Endothelial cell of hepatic sinusoid (primary cell): ENCODE measurements around the gene WARS2.
"Not testable (repeated sequence)": the region's sequence is repeated elsewhere in the genome, so short reads cannot be mapped to it uniquely, and the experiment has no call there.

Source experiments
- in situ Hi-C: cut with HindIII; loops from 2 replicates; pipeline ENCODE4 v1.10.0; 2017; ENCODE audit warnings: low sequenced_read_pairs

The WARS2 gene

DNA sequence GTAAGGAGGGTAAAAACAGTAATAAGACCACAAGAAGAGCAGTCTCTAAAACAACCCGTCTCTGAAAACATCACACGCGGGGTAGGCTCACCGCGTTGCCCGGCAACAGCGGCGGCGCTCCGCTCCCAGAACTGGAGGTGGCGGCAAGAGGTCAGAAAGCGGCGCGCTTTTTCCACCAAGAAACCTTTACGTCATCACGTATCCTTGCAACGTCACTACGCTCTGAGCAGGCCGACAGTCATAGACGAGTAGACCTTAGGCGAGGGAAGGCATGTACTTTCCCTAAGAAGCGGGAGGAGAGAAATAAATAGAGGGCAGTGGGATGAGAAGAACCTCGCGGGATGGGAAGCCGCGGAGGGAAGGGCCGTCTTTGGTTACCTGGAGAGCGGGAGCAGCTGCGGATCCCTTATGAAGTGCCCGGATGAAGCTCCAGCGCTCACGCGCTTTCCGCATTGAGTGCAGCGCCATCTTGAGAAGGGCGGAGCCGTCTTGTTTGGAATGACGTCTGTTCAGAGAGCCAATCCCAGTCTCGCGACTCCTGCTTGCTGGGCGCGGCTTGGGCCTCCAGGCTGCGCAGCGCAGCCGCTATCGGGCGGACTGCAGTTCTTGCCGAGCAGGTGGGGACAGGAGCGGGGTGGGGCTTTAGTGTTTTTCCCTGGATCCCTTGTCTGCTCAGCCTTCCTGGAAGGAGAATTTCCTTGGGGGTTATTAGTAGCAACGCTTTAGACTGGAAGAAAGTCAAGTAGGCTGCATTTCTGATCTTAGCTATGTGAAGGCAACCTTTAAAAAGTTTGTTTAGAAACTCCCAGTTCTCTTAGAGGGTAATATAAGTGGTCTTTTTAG lies at the start of gene WARS2:
WARS2 (minus strand) TSS at position 477 of the 843 bp plus-strand sequence; CDS start at position 468, 9 bp downstream.
- in situ Hi-C loops = no loop called here

DNA sequence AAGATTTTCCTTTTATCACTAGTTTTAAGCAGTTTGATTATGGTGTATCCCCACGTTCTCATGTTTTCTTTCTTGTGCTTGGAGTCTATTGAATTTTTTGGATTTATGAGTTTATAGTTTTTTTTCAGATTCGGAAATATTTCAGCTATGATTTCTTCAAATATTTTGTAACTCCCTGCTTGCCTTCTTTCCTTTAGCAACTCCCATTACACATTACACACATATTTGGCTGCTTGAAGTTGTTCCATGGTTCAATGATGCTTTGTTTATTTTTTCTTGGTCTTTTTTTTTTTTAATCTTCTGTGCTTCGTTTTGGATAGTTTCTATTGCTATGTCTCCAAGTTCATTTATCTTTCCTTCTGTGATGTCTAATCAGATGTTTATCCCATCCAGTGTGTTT lies 48.5 kb upstream of the WARS2 start:
- in situ Hi-C loops = no loop called here

DNA sequence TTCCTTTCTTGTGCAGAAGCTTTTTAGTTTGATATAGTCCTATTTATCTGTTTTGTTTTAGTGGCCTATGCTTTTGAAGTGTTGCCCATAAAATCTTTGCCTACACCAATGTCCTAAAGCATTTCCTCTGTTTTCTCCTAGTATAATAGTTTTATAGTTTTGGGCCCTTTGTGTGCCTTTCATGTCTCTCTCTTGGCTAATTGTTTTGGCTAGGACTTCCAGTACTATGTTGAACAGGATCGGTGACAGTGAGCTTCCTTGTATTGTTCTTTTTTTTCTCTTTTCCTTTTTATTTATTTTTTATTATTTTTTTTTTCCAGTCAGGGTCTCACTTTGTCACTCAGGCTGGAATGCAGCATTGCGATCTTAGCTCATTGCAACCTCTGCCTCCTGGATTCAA lies 47.0 kb upstream of the WARS2 start:
- in situ Hi-C loops = no loop called here

DNA sequence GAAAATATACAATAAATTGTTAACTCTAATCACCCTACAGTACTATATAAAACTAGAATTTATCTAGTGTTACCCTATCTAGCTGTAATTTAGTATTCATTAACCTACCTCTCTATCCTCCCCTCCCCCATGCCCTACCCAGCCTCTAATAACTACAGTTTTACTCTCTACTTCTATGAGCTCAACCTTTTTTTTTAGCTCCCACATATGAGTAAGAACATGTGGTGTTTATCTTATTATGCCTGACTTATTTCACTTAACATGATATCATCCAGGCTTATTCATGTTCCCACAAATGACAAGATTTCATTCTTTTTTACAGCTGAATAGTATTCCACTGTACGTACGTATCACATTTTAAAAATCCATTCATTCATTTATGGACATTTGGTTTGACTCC lies 46.0 kb upstream of the WARS2 start:
- in situ Hi-C loops = no loop called here

DNA sequence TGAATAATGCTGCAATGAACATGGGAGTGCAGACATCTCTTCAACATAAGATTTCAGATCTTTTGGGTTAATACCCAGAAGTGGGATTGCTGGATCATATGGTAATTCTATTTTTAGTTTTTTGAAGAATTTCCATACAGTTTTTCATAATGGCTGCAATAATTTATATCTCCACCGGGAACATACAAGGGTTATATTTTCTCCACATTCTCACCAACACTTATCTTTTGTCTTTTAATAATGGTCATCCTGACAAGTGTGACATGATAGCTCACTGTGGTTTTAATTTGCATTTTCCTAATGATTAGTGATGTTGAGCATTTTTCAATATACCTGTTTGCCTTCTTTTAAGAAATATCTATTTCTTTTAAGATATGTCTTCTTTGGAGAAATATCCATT lies 44.5 kb upstream of the WARS2 start:
- in situ Hi-C loops = no loop called here

DNA sequence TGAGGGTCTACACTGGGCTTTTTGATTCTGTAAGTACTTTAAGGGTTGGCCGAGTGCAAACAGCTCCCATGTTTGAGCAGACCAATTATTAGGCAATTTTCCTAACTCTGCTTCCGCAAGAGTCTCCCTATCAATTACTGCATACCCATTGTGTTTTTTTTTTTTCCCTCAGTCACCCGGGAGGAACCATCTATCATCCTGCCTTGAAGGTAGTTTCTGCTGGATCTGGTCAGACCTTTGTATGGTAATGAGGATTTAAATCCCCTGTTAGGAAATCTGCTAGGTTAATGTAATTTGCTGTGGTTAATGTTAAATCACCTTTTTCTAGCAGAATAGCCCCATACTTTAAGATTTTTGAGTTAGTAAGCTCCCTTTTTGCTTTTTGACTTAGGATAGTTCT lies 40.8 kb upstream of the WARS2 start:
- in situ Hi-C loops = no loop called here

DNA sequence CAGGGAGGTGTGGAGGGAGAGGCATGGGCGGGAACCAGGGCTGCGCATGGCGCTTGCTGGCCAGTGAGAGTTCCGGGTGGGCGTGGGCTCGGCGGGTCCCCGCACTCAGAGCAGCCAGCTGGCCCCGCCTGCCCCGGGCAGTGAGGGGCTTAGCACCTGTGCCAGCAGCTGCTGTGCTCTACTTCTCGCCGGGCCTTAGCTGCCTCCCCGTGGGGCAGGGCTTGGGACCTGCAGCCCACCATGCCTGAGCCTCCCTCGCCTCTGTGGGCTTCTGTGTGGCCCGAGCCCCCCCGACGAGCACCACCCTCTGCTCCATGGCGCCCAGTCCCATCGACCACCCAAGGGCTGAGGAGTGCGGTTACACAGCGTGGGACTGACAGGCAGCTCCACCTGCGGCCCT lies 38.6 kb upstream of the WARS2 start:
- in situ Hi-C loops = no loop called here

DNA sequence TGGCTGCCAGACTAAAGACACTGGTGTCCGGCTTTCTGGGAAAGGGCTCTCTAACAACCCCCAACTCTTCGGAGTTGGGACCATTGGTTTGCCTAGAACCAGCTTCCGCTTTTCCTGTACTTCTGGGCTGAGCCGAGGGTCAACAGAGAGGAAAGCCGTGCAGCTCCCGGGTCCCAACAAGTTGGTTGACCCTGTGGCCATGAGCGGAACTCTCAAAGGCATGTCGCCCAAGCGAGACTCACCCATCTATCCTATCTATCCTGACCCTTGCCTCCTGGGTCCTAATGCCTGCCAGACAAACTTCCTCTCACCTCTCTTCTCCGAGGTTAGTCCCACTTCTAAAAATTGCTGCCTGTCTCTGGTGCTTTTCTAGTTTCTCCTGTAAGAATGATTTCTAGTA lies 32.5 kb upstream of the WARS2 start:
- in situ Hi-C loops = not testable (repeated sequence)

DNA sequence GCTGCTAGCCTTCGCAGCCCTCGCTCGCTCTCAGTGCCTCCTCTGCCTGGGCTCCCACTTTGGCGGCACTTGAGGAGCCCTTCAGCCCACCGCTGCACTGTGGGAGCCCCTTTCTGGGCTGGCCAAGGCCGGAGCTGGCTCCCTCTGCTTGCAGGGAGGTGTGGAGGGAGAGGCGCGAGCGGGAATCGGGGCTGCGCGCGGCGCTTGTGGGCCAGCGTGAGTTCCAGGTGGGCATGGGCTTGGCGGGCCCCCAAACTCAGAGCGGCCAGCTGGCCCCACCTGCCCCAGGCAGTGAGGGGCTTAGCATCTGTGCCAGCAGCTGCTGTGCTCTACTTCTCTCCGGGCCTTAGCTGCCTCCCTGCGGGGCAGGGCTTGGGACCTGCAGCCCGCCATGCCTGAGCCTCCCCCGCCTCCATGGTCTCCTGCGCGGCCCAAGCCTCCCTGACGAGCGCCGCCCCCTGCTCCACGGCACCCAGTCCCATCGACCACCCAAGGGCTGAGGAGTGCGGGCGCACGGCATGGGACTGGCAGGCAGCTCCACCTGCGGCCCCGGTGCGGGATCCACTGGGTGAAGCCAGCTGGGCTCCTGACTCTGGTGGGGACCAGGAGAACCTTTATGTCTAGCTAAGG lies 31.0 kb upstream of the WARS2 start:
- in situ Hi-C loops = not testable (repeated sequence)

DNA sequence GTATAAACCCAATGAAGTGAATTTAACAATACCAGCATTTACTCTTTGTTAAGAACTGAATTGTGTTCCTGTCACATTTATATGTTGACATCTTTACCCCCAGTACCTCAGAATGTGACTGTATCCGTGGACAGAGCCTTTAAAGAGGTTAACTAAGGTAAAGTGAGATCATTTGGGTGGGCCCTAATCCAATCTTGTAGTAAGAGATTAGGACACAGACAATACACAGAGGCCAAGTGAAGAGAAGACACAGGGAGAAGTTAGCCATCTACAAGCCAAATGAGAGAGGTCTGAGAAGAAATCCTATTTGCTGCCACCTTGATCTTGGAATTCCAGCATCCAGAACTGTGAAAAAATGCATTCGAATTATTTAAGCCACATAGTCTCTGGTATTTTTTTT lies 22.9 kb upstream of the WARS2 start:
- in situ Hi-C loops = no loop called here

DNA sequence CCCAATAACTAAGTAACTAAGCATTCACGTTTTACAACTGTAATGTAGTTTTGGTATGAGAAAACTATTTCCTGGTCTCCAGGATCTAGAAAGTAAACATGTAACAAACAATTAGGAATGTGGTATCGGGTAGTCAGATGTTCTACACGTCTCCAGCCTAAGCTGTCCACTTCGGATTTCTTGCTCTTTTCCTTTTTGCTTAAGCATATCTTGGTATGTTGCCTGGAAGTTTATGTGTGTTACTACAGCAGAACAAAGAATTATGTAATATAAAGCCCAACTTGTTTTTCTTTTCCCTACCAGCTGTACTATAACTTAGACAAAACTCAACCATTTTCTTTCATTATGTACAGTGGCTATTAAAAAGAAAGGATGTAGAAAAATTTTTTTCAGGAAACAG lies 20.4 kb upstream of the WARS2 start:
- in situ Hi-C loops = no loop called here

DNA sequence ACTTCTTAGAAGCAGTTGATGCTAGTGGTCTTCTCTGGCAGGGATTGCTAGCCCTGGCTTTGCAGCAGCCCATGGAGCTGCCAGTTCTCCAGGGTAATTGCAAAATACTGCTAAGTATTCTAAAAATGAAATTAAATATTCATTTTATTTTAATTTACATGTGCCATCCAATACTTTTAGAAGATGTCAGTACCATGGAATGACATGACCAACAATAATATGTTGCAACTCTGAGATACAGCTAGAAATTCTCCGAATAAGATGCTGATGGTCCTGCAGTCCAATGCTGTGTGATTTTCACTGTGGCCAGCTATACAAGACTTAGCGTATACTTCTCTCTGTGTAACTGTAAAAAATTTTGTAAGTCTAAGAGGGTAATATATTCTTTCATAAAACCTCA lies 20.0 kb upstream of the WARS2 start:
- in situ Hi-C loops = no loop called here

DNA sequence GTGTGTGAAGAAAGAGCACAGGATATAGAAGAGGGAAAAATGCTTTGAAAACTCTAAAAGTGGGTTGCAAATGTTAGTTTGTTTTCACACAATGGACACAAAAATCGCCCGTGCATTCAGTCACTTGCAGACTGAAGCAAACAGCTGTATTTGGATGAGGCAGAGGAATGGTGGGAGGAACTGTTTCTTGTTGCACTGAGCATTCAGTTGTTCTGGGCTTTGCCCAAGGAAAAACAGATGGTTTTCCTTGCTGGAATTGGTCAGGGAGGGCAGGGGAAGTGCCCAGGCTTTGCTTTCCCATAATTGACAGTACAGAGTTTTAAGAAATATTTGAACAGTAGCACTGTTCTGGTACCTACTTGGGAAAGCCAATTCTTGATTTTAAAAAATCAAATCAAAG lies 19.5 kb upstream of the WARS2 start:
- in situ Hi-C loops = no loop called here

DNA sequence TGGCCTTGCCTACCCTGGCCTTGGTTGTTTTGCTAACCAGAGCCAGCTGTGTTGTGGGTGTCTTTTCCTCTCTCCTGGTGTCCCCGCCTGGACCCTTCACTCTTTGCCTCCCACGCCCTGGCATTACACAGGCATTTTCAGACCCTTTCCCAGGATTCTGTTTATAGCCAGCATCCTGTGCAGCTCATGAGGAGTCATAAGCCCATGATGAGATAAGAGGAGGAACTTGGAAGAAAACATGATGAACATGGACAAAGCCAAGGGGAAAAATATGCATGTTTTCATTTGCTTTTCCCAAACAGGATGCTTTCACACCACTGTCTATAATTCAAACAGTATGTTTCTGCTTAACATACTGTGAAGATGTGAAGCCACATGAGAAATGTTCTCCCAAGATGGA lies 18.7 kb upstream of the WARS2 start:
- in situ Hi-C loops = no loop called here

DNA sequence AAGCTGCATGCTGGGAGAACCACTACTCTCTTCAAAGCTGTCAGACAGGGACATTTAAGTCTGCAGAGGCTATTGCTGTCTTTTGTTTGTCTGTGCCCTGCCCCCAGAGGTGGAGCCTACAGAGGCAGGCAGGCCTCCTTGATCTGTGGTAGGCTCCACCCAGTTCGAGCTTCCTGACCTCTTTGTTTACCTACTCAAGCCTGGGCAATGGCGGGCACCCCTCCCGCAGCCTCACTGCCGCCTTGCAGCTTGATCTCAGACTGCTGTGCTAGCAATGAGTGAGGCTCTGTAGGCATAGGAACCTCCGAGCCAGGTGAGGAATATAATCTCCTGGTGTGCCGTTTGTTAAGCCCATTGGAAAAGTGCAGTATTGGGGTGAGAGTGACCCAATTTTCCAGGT lies 16.3 kb upstream of the WARS2 start:
- in situ Hi-C loops = not testable (repeated sequence)

DNA sequence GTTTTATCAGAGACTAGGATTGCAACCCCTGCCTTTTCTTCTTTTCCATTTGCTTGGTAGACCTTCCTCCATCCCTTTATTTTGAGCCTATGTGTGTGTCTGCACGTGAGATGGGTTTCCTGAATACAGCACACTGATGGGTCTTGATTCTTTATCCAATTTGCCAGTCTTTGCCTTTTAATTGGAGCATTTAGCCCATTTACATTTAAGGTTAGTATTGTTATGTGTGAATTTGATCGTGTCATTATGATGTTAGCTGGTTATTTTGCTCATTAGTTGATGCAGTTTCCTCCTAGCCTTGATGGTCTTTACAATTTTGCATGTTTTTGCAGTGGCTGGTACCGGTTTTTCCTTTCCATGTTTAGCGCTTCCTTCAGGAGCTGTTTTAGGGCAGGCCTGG lies 14.6 kb upstream of the WARS2 start:
- in situ Hi-C loops = not testable (repeated sequence)

DNA sequence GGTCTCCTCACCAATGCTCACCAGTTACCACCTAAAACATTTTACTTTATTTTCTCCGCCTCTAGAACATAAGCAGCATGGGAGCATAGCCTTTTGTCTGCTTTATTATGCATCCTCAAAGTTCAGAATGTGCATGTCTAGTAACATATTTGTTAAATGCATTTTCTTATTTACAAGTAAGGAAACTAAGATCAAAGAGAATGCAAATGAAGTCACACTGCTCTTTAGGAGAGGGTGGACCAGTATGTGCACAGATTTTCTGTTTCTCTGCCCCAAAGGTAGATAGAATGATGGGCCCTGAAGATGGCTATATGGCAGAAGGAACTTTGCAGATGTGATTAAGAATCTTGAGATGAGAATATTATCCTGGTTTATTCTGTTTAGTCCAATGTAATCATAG lies 9.7 kb upstream of the WARS2 start:
- in situ Hi-C loops = no loop called here

DNA sequence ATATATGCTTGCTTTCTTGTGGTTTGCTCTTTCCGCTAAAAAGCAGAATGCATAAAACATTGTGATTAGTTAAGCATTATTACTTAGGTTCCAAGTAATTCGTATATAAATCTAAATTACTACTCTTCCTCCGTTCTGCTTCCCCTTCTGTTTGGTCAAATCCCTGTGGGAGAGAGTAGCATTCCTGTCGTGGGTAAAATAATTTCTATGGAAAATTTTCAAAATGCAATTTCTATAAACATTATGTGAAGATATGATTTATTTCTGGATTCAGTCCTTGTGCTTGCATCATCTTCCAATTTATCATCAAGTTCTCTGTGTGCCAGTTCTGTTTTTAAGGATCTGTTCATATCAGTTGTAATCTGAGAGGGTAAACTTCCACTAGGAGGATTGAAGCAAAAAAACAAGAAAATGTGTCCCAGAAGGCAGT lies 7.2 kb upstream of the WARS2 start:
- in situ Hi-C loops = no loop called here

DNA sequence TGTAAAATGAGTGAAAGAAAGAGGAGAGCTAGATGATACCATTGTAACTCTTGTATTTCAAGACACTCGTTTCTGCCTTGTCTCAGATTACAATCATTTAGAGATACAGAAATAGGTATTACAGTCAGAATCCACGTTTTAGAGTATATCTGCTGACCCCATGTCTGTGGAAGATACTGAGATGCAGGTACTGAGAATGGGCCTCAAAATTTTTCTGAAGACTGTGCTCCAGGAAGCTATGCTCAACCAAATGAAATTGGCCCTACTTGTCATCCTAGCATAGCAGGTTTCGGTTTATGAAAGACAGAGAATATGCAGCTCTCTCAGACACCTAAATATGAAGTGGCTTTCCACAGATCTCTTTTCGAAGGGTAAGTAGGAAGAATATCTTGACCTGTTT lies 6.0 kb upstream of the WARS2 start:
- in situ Hi-C loops = no loop called here

DNA sequence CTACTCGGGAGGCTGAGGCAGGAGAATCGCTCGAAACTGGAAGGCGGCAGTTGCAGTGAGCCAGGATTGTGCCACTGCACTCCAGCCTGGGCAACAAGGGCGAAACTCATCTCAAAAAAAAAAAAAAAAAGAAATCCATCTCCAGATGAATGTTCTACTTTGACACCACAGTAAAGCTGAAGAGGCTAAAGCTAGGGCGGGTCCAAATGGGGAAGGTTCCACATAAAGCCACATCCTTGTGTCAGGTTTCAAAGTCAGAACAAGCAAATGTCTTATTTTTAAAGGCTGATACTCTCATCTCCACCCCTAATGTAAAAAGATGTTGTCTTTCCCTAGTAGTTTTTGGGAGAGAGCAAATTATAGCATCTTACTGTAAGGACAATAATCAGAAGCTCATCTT lies 4.4 kb upstream of the WARS2 start:
- in situ Hi-C loops = no loop called here

DNA sequence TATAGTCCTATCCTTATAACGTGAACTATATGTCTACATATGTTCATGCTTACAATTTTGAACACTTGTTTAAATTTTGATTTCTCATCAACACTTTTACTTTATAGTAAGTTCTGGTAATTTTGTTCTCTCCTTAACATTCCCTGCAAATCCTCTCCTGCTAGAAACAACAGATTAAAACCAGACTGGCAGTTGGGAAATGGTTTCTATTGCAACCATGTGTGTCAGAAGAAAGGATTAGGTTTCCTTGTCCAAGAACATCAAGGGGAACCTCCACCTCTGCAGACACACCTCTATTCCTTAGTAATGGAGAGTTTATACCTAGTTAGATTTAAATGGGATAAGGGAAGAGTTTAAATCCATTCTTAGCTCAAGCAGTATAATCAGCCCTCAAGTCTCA lies 3.3 kb upstream of the WARS2 start:
- in situ Hi-C loops = no loop called here

DNA sequence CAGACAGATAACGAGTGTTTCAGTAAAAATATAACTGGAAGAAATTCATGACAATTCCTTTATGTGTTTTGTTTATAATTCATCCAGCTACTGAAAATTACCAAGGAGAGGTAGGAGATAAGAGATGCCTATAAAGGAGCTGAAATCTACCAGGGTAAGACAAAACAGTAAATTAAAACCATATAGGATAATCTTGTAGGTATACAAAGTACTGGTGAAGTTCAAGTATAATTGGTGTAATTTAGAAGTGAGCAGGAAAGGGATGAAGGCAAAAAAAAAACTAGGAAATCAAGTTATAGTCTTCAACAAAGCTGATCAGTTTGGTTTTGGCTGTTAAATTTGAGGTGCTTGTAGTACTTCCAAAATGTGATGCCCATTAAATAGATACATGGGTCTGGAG lies 1.2 kb upstream of the WARS2 start:
- in situ Hi-C loops = no loop called here

DNA sequence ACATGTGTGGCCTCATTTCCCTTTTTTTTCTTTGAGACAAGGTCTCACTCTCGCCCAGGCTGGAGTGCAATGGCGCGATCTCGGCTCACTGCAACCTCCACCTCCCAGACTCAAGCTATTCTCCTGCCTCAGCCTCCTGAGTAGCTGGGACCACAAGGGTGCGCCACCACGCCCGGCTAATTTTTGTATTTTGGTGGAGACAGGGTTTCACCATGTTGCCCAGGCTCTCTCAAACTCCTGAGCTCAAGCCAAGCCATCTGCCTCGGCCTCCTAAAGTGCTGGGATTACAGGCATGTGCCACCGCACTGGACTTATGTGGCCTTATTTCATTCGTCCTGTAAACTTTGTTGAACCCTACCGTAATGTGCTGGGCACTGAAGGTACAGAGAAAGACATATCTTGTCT lies 569 bp upstream of the WARS2 start:
- in situ Hi-C loops = no loop called here
